Measurements from ENCODE around the gene GABRB1. TPM values are rescaled to one million over a fixed set of nuclear protein-coding genes. Genes with fewer than 3 reads are reported as not detected.
A peak's percentile ranks its signal among the peaks of the same experiment; 100 is the strongest.

The GABRB1 gene
- total and polyA plus RNA-seq, 5 donors from 2014 or later, result not detected

DNA sequence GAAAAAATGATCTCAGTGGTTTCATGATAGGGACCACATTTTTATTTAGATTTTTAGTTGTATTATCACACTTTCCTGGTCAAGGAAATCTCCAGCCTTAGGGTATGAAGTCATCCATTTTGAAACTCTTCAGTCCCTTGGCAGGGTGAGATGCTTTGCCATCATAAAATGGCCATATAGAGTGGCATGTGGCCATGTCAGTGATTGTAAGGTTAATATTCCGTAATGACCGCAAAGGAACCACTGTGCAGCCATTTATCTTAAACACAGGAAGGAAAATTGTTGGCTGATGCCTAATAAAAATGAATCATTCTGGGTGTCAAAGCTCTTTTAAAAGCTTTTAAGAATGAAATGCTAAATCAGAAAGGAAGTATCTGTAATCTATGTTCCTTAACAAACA lies 396.6 kb downstream of the GABRB1 start:
- H3K4me1 ChIP-seq (ENCODE audit: control insufficient read depth, insufficient read depth, low read length, poor library complexity, severe bottlenecking), result no peaks in the 10 kb centered on the region
- peaks cover 12% of the 10 kb centered on the region for H3K27me3 ChIP-seq (ENCODE audit: control insufficient read depth, insufficient read depth, low read length)
- DNase-seq (no peak), ATAC-seq (ENCODE audit: low read depth in 2 of 2) (no peak)
- H3K4me3 Mint-ChIP-seq, result no peak overlapping the region
- no peaks in the 10 kb centered on the region for H3K36me3 Mint-ChIP-seq
- no peaks in the 10 kb centered on the region for H3K36me3 ChIP-seq (ENCODE audit: control insufficient read depth, insufficient read depth, low read length)
- H3K27ac ChIP-seq (ENCODE audit: insufficient read depth, low read length, poor library complexity, severe bottlenecking), result no peak overlapping the region
- no peak overlapping the region for H3K27ac Mint-ChIP-seq
- no peaks in the 10 kb centered on the region for H3K4me1 Mint-ChIP-seq
- H3K9me3 ChIP-seq (ENCODE audit: control insufficient read depth in 2 of 2, low read length in 2 of 2), result no peaks in the 10 kb centered on the region
- H3K4me3 ChIP-seq (ENCODE audit: low read depth, low read length), result no peak overlapping the region
- H3K9me3 Mint-ChIP-seq, result peaks cover 0 to 4% (median 0%) of the 10 kb centered on the region in 7 donors
- peaks cover 20% of the 10 kb centered on the region for H3K27me3 Mint-ChIP-seq

DNA sequence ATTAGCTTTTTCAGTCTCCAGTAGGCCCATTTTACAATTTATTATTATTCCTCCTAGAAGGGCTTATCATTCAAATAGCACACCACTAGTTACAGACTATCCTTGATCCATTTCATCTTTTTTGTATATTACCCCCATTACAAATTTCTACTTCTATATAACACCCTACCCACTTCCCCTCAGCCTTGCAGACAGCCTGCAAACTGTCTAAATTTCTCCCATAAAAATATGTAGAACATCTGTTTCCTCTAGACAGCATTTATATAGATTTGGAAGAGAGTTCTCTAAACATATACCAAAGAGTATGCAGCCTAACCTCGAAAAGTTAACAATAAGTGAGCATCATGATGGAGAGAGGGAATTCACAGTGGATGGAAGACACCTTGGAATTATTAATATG lies 401.4 kb downstream of the GABRB1 start:
- no peaks in the 10 kb centered on the region for H3K36me3 Mint-ChIP-seq
- Histone ChIP-seq H3K4me1 (ENCODE audit: control insufficient read depth, insufficient read depth, low read length, poor library complexity, severe bottlenecking) (no peaks in the 10 kb centered on the region), H3K9me3 (ENCODE audit: control insufficient read depth in 2 of 2, low read length in 2 of 2) (no peaks in the 10 kb centered on the region), H3K27me3 (ENCODE audit: control insufficient read depth, insufficient read depth, low read length) (peaks cover 6% of the 10 kb centered on the region), H3K4me3 (ENCODE audit: low read depth, low read length) (no peak overlapping the region), H3K27ac (ENCODE audit: insufficient read depth, low read length, poor library complexity, severe bottlenecking) (no peak overlapping the region), H3K36me3 (ENCODE audit: control insufficient read depth, insufficient read depth, low read length) (no peaks in the 10 kb centered on the region)
- peaks cover 14% of the 10 kb centered on the region for H3K27me3 Mint-ChIP-seq
- no peaks in the 10 kb centered on the region for H3K4me1 Mint-ChIP-seq
- H3K4me3 Mint-ChIP-seq, result no peak overlapping the region
- H3K9me3 Mint-ChIP-seq, result peaks cover 0 to 3% (median 0%) of the 10 kb centered on the region in 7 donors
- DNase-seq, result no peak
- no peak for ATAC-seq (ENCODE audit: low read depth in 2 of 2)
- no peak overlapping the region for H3K27ac Mint-ChIP-seq

DNA sequence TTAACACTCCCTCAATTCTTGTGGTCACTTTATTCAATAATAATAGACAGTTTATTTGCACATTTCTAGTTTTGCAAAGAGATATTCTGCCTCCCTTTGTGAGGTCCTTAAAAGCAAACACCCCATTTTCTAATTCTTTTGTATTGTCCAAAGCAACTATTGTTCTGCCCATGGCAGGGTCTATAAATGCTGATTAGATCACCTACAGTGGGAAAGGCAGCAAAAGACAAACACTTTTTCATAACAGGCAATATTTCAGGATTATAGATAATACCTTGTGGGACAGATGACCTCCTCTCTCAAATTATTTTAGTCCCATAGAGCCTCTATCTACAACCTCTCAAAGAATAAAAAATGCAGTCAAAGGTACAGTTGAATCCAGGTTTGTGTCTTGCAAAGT lies 403.6 kb downstream of the GABRB1 start:
- no peak for ATAC-seq (ENCODE audit: low read depth in 2 of 2)

DNA sequence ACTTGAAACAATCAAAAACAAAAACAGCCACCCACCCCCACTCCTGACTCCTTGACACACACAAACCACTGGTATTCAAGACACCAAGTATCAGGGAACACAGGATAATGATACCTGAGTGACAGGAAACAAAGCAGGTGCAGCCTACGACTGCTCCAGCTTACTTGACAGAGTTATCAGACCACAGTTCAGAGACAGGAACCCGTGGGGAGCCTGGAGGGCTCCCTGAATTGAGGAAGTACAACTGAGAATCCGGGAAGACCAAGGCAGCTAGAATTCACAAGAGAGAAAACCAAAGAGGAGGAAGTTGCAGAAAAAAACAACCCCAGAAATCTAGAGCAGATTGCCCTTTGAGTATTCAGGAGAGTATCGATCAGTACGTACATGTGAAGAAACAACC lies 411.6 kb downstream of the GABRB1 start:
- Mint-ChIP-seq H3K9me3 (peaks cover 0 to 1% (median 0%) of the 10 kb centered on the region in 7 donors), H3K27me3 (no peaks in the 10 kb centered on the region), H3K4me1 (peaks cover 0 to 17% (median 6%) of the 10 kb centered on the region in 4 donors), H3K36me3 (peaks cover 3% of the 10 kb centered on the region), H3K27ac (peak overlapping the region in 2 of 3 donors; percentile 36 to 44), H3K4me3 (no peak overlapping the region)
- Histone ChIP-seq H3K4me3 (ENCODE audit: low read depth, low read length) (no peak overlapping the region), H3K27ac (ENCODE audit: insufficient read depth, low read length, poor library complexity, severe bottlenecking) (no peak overlapping the region), H3K4me1 (ENCODE audit: control insufficient read depth, insufficient read depth, low read length, poor library complexity, severe bottlenecking) (no peaks in the 10 kb centered on the region), H3K36me3 (ENCODE audit: control insufficient read depth, insufficient read depth, low read length) (no peaks in the 10 kb centered on the region), H3K27me3 (ENCODE audit: control insufficient read depth, insufficient read depth, low read length) (no peaks in the 10 kb centered on the region), H3K9me3 (ENCODE audit: control insufficient read depth in 2 of 2, low read length in 2 of 2) (no peaks in the 10 kb centered on the region)
- no peak for DNase-seq
- ATAC-seq (ENCODE audit: low read depth in 2 of 2), result no peak

More for the DNA sequence above, 403.6 kb downstream of the GABRB1 start:
- H3K4me3 Mint-ChIP-seq, result no peak overlapping the region
- no peaks in the 10 kb centered on the region for H3K36me3 Mint-ChIP-seq
- Histone ChIP-seq H3K9me3 (ENCODE audit: control insufficient read depth in 2 of 2, low read length in 2 of 2) (no peaks in the 10 kb centered on the region), H3K4me3 (ENCODE audit: low read depth, low read length) (no peak overlapping the region), H3K27ac (ENCODE audit: insufficient read depth, low read length, poor library complexity, severe bottlenecking) (no peak overlapping the region), H3K36me3 (ENCODE audit: control insufficient read depth, insufficient read depth, low read length) (no peaks in the 10 kb centered on the region), H3K4me1 (ENCODE audit: control insufficient read depth, insufficient read depth, low read length, poor library complexity, severe bottlenecking) (no peaks in the 10 kb centered on the region), H3K27me3 (ENCODE audit: control insufficient read depth, insufficient read depth, low read length) (peaks cover 4% of the 10 kb centered on the region)
- DNase-seq, result no peak
- H3K27ac Mint-ChIP-seq, result no peak overlapping the region
- H3K4me1 Mint-ChIP-seq, result no peaks in the 10 kb centered on the region
- peaks cover 0 to 3% (median 0%) of the 10 kb centered on the region in 7 donors for H3K9me3 Mint-ChIP-seq
- peaks cover 12% of the 10 kb centered on the region for H3K27me3 Mint-ChIP-seq

DNA sequence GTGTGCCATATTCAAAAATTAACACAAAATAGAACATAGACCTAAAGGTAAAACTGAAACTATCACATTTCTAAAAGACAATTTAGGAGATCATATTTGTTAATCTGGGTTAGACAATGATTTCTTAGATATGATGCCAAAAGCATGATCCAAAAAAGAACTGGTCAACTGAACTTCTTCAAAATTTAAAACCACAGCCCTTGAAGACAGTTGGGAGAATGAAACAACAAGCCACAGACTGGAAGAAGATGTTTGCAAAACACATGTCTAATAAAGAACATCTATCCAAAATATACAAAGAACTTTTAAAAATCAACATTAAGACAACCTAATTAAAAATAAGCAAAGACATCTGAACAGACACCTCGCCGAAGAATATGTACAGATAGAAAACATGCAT lies 412.7 kb downstream of the GABRB1 start:
- Histone ChIP-seq H3K4me3 (ENCODE audit: low read depth, low read length) (no peak overlapping the region), H3K27ac (ENCODE audit: insufficient read depth, low read length, poor library complexity, severe bottlenecking) (no peak overlapping the region)

DNA sequence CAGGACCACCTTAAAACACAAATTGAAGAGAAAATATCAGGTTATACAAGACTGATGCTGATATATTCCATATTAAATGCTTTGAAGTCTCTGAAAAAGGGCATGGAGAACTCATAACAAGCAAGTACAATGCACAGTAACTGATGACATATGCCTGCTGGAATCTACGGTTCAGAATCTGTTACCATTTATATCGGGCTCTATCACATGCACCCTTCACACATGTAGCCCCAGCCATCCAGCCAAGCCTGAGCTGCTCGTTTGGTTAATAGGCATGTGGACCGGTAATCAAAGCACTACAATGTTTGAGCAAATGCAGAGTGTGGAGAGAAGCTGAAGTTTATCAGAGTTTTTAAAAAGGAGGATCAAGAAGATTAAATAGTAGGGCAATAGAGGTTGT lies 420.3 kb downstream of the GABRB1 start:
- ATAC-seq (ENCODE audit: low read depth in 2 of 2), result no peak
- no peaks in the 10 kb centered on the region for H3K9me3 Mint-ChIP-seq

More for the DNA sequence above, 412.7 kb downstream of the GABRB1 start:
- H3K36me3 ChIP-seq (ENCODE audit: control insufficient read depth, insufficient read depth, low read length), result no peaks in the 10 kb centered on the region
- H3K4me1 Mint-ChIP-seq, result peaks cover 0 to 17% (median 6%) of the 10 kb centered on the region in 4 donors
- no peak for DNase-seq
- H3K4me1 ChIP-seq (ENCODE audit: control insufficient read depth, insufficient read depth, low read length, poor library complexity, severe bottlenecking), result no peaks in the 10 kb centered on the region
- peaks cover 0 to 1% (median 0%) of the 10 kb centered on the region in 7 donors for H3K9me3 Mint-ChIP-seq
- H3K9me3 ChIP-seq (ENCODE audit: control insufficient read depth in 2 of 2, low read length in 2 of 2), result no peaks in the 10 kb centered on the region
- H3K4me3 Mint-ChIP-seq, result no peak overlapping the region
- H3K36me3 Mint-ChIP-seq, result peaks cover 12% of the 10 kb centered on the region
- H3K27me3 Mint-ChIP-seq, result no peaks in the 10 kb centered on the region
- no peaks in the 10 kb centered on the region for H3K27me3 ChIP-seq (ENCODE audit: control insufficient read depth, insufficient read depth, low read length)
- H3K27ac Mint-ChIP-seq, result no peak overlapping the region
- ATAC-seq (ENCODE audit: low read depth in 2 of 2), result no peak

DNA sequence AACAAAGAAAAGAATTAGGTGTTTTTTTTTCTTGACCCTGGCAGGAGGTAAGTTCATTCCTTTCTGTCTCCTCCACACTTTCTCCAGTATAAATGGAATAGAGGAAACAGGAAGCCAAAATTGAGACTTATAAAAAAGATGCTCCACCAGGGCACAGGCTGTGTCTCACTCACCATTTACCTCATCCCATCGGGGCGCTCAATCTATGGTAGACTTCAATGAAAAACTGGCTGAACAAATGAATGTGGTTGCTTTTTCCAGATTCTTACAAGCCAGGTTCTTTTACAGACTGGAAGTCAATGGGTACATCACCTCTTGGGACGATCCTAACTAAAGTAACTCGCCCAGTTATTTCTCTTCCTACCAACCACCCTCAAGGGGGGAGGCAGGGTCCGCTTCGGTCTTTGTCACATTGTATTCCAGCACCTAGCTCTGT lies 431.4 kb downstream of the GABRB1 start:
- Mint-ChIP-seq H3K4me1 (peaks cover 38 to 53% (median 50%) of the 10 kb centered on the region in 4 donors), H3K9me3 (no peaks in the 10 kb centered on the region), H3K36me3 (peaks cover 14% of the 10 kb centered on the region), H3K27me3 (no peaks in the 10 kb centered on the region), H3K4me3 (peak overlapping the region; percentile 91 to 96 (median 92)), H3K27ac (peak overlapping the region; percentile 70 to 94 (median 91))
- DNase-seq, result no peak
- H3K27me3 ChIP-seq (ENCODE audit: control insufficient read depth, insufficient read depth, low read length), result no peaks in the 10 kb centered on the region
- peak overlapping the region; percentile 83 for H3K27ac ChIP-seq (ENCODE audit: insufficient read depth, low read length, poor library complexity, severe bottlenecking)
- H3K4me3 ChIP-seq (ENCODE audit: low read depth, low read length), result peak overlapping the region; percentile 83
- H3K36me3 ChIP-seq (ENCODE audit: control insufficient read depth, insufficient read depth, low read length), result peaks cover 13% of the 10 kb centered on the region
- ATAC-seq (ENCODE audit: low read depth in 2 of 2), result no peak
- H3K9me3 ChIP-seq (ENCODE audit: control insufficient read depth in 2 of 2, low read length in 2 of 2), result no peaks in the 10 kb centered on the region
- H3K4me1 ChIP-seq (ENCODE audit: control insufficient read depth, insufficient read depth, low read length, poor library complexity, severe bottlenecking), result peaks cover 17% of the 10 kb centered on the region

More for the DNA sequence above, 420.3 kb downstream of the GABRB1 start:
- peaks cover 27% of the 10 kb centered on the region for H3K36me3 Mint-ChIP-seq
- peaks cover 6 to 10% (median 6%) of the 10 kb centered on the region in 4 donors for H3K4me1 Mint-ChIP-seq
- no peaks in the 10 kb centered on the region for H3K27me3 Mint-ChIP-seq
- no peak overlapping the region for H3K4me3 Mint-ChIP-seq
- H3K27ac Mint-ChIP-seq, result peak overlapping the region in 1 of 3 donors; percentile 39
- Histone ChIP-seq H3K36me3 (ENCODE audit: control insufficient read depth, insufficient read depth, low read length) (peaks cover 36% of the 10 kb centered on the region), H3K4me1 (ENCODE audit: control insufficient read depth, insufficient read depth, low read length, poor library complexity, severe bottlenecking) (no peaks in the 10 kb centered on the region), H3K4me3 (ENCODE audit: low read depth, low read length) (no peak overlapping the region), H3K27me3 (ENCODE audit: control insufficient read depth, insufficient read depth, low read length) (no peaks in the 10 kb centered on the region), H3K27ac (ENCODE audit: insufficient read depth, low read length, poor library complexity, severe bottlenecking) (no peak overlapping the region), H3K9me3 (ENCODE audit: control insufficient read depth in 2 of 2, low read length in 2 of 2) (no peaks in the 10 kb centered on the region)
- no peak for DNase-seq

DNA sequence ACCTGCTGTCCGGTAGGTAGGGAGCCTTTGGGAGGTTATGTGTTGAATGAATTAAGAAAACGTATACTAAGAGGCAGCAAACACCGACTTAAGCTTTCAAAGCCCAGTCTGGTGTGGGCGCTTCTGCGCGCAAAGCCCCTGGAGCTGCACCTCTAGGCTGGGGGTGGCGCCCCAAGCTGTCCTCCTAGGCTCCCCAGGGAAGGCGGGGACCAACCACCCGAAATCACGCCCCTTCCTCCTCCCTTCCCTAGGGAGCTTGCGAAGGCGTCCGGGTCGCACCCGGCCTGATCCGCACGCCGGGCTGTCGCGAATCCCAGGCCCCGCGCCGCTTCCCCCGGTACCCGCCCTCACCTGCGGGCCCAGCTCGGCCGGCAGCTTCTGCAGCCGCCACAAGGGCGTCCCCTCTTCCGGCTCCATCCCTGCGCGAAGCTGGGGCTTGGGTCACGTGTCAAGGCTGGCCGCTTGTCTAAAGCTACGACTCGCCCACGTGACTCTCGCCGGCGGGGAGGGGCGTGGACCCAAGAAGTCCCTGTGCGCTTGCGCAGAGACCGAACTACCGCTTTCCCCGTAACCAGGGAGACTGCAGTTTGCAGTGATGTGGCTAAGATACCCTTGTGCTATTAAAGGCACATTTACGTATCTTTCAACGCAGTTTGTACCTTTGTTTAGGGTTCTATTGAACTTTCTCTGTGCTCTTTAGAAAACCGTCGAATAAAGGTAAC lies 432.0 kb downstream of the GABRB1 start, which contains the start of gene COMMD8:
Gene COMMD8, minus strand, starts transcription at position 468 of the 722 bp plus-strand sequence. Its CDS starts 51 bp downstream, at position 417.
- DNase-seq, result peak; percentile 96 to 98 (median 97)
- H3K4me3 ChIP-seq (ENCODE audit: low read depth, low read length), result peak within 1 kb of the TSS; percentile 83
- Mint-ChIP-seq H3K9me3 (no peaks in the 10 kb centered on the region), H3K27me3 (no peaks in the 10 kb centered on the region), H3K36me3 (peaks cover 11% of the 10 kb centered on the region), H3K27ac (peak within 1 kb of the TSS; percentile 70 to 94 (median 91)), H3K4me3 (peak within 1 kb of the TSS; percentile 91 to 96 (median 92)), H3K4me1 (peaks cover 38 to 51% (median 46%) of the 10 kb centered on the region in 4 donors)
- peaks cover 8% of the 10 kb centered on the region for H3K36me3 ChIP-seq (ENCODE audit: control insufficient read depth, insufficient read depth, low read length)
- H3K27me3 ChIP-seq (ENCODE audit: control insufficient read depth, insufficient read depth, low read length), result no peaks in the 10 kb centered on the region
- peak; percentile 96 for ATAC-seq (ENCODE audit: low read depth in 2 of 2)
- no peaks in the 10 kb centered on the region for H3K9me3 ChIP-seq (ENCODE audit: control insufficient read depth in 2 of 2, low read length in 2 of 2)
- H3K4me1 ChIP-seq (ENCODE audit: control insufficient read depth, insufficient read depth, low read length, poor library complexity, severe bottlenecking), result peaks cover 17% of the 10 kb centered on the region
- peak within 1 kb of the TSS; percentile 83 for H3K27ac ChIP-seq (ENCODE audit: insufficient read depth, low read length, poor library complexity, severe bottlenecking)
